Measurements from ENCODE around the gene GLP2R.

DNA sequence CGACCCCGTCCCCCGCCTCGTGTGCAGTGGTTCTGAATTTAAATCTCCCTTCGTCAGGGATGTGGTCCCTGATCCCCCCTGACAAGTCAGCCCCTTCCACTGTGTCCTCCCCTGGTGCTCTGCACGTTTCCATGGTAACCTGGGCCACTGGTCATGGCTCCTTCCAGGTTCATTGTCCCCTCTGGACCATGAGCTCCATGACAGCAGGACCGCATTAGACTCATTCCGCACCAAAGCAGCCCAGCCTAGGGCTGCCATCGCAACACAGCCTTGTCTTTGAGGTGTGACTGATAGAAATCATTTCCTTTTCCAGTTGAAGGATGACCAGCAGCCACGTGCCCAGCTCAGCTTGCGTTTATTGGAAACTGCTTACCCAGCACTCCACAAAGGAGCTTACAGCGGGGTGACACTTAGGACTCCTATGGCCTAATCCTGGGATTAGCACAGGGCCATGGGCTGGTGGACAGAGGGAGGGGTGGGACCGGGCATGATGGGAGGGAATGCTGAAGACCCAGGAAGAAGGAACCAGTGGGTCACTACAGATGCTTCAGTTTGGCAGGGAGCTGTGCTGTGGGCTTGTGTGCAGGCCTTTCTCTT is 71.7 kb downstream of the GLP2R start:
- TF ChIP-seq, protein P1, sequence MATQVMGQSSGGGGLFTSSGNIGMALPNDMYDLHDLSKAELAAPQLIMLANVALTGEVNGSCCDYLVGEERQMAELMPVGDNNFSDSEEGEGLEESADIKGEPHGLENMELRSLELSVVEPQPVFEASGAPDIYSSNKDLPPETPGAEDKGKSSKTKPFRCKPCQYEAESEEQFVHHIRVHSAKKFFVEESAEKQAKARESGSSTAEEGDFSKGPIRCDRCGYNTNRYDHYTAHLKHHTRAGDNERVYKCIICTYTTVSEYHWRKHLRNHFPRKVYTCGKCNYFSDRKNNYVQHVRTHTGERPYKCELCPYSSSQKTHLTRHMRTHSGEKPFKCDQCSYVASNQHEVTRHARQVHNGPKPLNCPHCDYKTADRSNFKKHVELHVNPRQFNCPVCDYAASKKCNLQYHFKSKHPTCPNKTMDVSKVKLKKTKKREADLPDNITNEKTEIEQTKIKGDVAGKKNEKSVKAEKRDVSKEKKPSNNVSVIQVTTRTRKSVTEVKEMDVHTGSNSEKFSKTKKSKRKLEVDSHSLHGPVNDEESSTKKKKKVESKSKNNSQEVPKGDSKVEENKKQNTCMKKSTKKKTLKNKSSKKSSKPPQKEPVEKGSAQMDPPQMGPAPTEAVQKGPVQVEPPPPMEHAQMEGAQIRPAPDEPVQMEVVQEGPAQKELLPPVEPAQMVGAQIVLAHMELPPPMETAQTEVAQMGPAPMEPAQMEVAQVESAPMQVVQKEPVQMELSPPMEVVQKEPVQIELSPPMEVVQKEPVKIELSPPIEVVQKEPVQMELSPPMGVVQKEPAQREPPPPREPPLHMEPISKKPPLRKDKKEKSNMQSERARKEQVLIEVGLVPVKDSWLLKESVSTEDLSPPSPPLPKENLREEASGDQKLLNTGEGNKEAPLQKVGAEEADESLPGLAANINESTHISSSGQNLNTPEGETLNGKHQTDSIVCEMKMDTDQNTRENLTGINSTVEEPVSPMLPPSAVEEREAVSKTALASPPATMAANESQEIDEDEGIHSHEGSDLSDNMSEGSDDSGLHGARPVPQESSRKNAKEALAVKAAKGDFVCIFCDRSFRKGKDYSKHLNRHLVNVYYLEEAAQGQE (IDR thresholded peaks at IDR 0.05; ENCODE audit: insufficient read depth in 1 of 2, low read depth in 2 of 2, low read length in 2 of 2): no peak
- TF ChIP-seq SIN3A (IDR thresholded peaks at IDR 0.05; ENCODE audit: borderline replicate concordance, insufficient read depth, low read length): no peak
- TF ChIP-seq POLR2AphosphoS5 (IDR thresholded peaks at IDR 0.05; ENCODE audit: low read depth, low read length): no peak
- TF ChIP-seq FOXP2 (optimal IDR thresholded peaks at IDR 0.05; ENCODE audit: borderline replicate concordance, extremely low read depth, extremely low read length, insufficient read depth): no peak
- no peak for TF ChIP-seq TAF1 (IDR thresholded peaks at IDR 0.05; ENCODE audit: borderline replicate concordance, insufficient read depth, low read length)

Measured in PFSK-1 (cell line).